Keratinocyte (primary cell): ENCODE data around the gene SMU1. TPM values are rescaled to one million over a fixed set of nuclear protein-coding genes. Genes with fewer than 3 reads are reported as not detected.

Experiments
- DNase-seq: peaks from one replicate; pipeline ENCODE4 v3.0.0-alpha.2; 2011; ENCODE audit warnings: low read depth, missing footprints, low spot score
- FAIRE-seq: peaks from 2 replicates; lab custom pipeline; 2011; peaks lifted over from hg19 to GRCh38; lab: Jason Lieb, UNC
- H2AFZ ChIP-seq: 2 replicates; pipeline ENCODE4 v1.6.0; 2012; ENCODE audit warnings: low read length, control low read depth, inconsistent platforms; ENCODE audit not compliant: control insufficient read depth
- H3K27ac ChIP-seq: 2 replicates; pipeline ENCODE4 v1.5.1; 2011; ENCODE audit warnings: low read length; ENCODE audit not compliant: control insufficient read depth, insufficient read depth
- H3K27me3 ChIP-seq: 3 replicates; pipeline ENCODE4 v1.6.0; 2011; ENCODE audit warnings: low read length; ENCODE audit not compliant: control insufficient read depth, insufficient read depth; ENCODE audit errors: extremely low read depth
- H3K36me3 ChIP-seq, 2 experiments: 2 replicates in 1 of 2; 3 replicates in 1 of 2; pipeline ENCODE4 v1.5.1; 2011; ENCODE audit warnings: low read length in 2 of 2, mild to moderate bottlenecking in 1 of 2; ENCODE audit not compliant: control insufficient read depth in 2 of 2, insufficient read depth in 2 of 2; ENCODE audit errors: extremely low read depth in 1 of 2
- H3K4me1 ChIP-seq: 3 replicates; pipeline ENCODE4 v1.5.1; 2011; ENCODE audit warnings: low read length; ENCODE audit not compliant: control insufficient read depth, insufficient read depth; ENCODE audit errors: extremely low read depth
- H3K4me2 ChIP-seq: 3 replicates; pipeline ENCODE4 v1.6.0; 2011; ENCODE audit warnings: low read depth, low read length; ENCODE audit not compliant: control insufficient read depth, insufficient read depth; ENCODE audit errors: extremely low read depth
- H3K4me3 ChIP-seq, 3 experiments: fragments of 200-600 bp in 1 of 3; sonication (generic) in 1 of 3; 2 replicates in 2 of 3; 3 replicates in 1 of 3; pipeline ENCODE4 v1.5.1; 2011 to 2016; ENCODE audit warnings: low read length in 3 of 3, mild to moderate bottlenecking in 3 of 3, control low read depth in 2 of 3, inconsistent platforms in 1 of 3, low read depth in 1 of 3, mixed read lengths in 1 of 3, mixed run types in 1 of 3, moderate library complexity in 1 of 3; ENCODE audit not compliant: control insufficient read depth in 2 of 3, insufficient read depth in 2 of 3; ENCODE audit errors: extremely low read depth in 1 of 3
- H3K79me2 ChIP-seq: 2 replicates; pipeline ENCODE4 v1.6.0; 2012; ENCODE audit warnings: low read length; ENCODE audit not compliant: control insufficient read depth, insufficient read depth
- H3K9ac ChIP-seq: 3 replicates; pipeline ENCODE4 v1.6.0; 2011; ENCODE audit warnings: low read length; ENCODE audit not compliant: control insufficient read depth, insufficient read depth; ENCODE audit errors: extremely low read depth
- H3K9me1 ChIP-seq: 3 replicates; pipeline ENCODE4 v1.6.0; 2011; ENCODE audit warnings: low read length; ENCODE audit not compliant: control insufficient read depth, insufficient read depth; ENCODE audit errors: extremely low read depth
- H3K9me3 ChIP-seq: 2 replicates; pipeline ENCODE4 v1.5.1; 2012; ENCODE audit warnings: low read depth, low read length; ENCODE audit not compliant: control insufficient read depth
- H4K20me1 ChIP-seq: 3 replicates; pipeline ENCODE4 v1.6.0; 2011; ENCODE audit warnings: low read length; ENCODE audit not compliant: control insufficient read depth, insufficient read depth; ENCODE audit errors: extremely low read depth
- EZH2 ChIP-seq: IDR thresholded peaks from one replicate; pipeline ENCODE4 v1.6.1; 2012; ENCODE audit warnings: inconsistent platforms, mild to moderate bottlenecking, low read length, moderate library complexity
- dilution Hi-C: fragments of 300-500 bp; cut with MboI; formaldehyde crosslinking; loops from one replicate; pipeline ENCODE4 v1.7.0; 2020; ENCODE audit warnings: low sequenced_read_pairs; ENCODE audit not compliant: extremely low pct_ligation_motif_present
- polyA plus RNA-seq, 5 experiments: library from polyadenylated mRNA; depleted of rRNA in 3 of 5; stranded (reverse) in 3 of 5; stranded (forward) in 1 of 5; unstranded in 1 of 5; fragments of >200 nt; gene quantifications; 1 replicate in 1 of 5; 2 replicates in 3 of 5; 3 replicates in 1 of 5; pipeline versions ENCODE4 v1.2.1 to v1.2.3, GENCODE V29; 2011 to 2012; ENCODE audit warnings: missing spikeins in 2 of 5, low read depth in 1 of 5, low replicate concordance in 1 of 5
- TF ChIP-seq, protein P1 (sequence below), 3 experiments: IDR thresholded peaks in 1 of 3; conservative IDR thresholded peaks in 1 of 3; optimal IDR thresholded peaks in 1 of 3; 2 replicates in 2 of 3; 3 replicates in 1 of 3; pipeline versions ENCODE3 to v1.5.1; 2011; ENCODE audit warnings: low read length in 3 of 3, mild to moderate bottlenecking in 3 of 3, moderate library complexity in 2 of 3, control low read depth in 1 of 3, inconsistent platforms in 1 of 3; ENCODE audit not compliant: insufficient read depth in 2 of 3; ENCODE audit errors: extremely low read depth in 1 of 3

The SMU1 gene
- polyA plus RNA-seq, 1 donor (not counting 4 experiments of a cell fraction or from before 2014, with no cell fraction given): 20.3 TPM

DNA sequence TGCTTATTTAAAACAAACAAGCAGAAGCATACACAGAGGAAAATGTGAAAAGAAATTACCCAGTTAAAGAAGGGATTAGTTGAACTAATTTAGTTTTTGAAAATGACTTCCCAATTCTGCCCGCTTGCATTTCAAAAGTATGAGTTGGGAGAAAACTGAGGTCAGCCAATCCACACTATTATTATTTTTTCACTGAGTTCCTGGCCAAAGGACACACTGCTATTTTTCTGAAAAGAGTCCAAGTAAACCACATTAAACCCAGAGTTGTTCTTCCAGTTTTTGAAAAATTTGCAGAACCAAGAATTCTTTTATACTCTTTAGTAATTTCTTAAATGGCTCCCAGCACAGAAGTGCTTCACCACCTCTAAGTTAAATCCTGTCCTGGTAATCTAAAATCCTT lies 7.5 kb downstream of the SMU1 start:
- H3K36me3 ChIP-seq: peaks cover 24 to 29% of the 10 kb centered on the region in 2 experiments
- H3K79me2 ChIP-seq: peaks cover 29% of the 10 kb centered on the region
- no peak for DNase-seq
- H3K4me2 ChIP-seq: no peak overlapping the region
- H3K4me3 ChIP-seq: no peak overlapping the region
- H3K9me1 ChIP-seq: no peaks in the 10 kb centered on the region
- no peaks in the 10 kb centered on the region for H3K4me1 ChIP-seq
- H4K20me1 ChIP-seq: no peaks in the 10 kb centered on the region
- no peak overlapping the region for H3K9ac ChIP-seq
- H2AFZ ChIP-seq: no peak overlapping the region
- no peak for TF ChIP-seq EZH2
- TF ChIP-seq, protein P1, sequence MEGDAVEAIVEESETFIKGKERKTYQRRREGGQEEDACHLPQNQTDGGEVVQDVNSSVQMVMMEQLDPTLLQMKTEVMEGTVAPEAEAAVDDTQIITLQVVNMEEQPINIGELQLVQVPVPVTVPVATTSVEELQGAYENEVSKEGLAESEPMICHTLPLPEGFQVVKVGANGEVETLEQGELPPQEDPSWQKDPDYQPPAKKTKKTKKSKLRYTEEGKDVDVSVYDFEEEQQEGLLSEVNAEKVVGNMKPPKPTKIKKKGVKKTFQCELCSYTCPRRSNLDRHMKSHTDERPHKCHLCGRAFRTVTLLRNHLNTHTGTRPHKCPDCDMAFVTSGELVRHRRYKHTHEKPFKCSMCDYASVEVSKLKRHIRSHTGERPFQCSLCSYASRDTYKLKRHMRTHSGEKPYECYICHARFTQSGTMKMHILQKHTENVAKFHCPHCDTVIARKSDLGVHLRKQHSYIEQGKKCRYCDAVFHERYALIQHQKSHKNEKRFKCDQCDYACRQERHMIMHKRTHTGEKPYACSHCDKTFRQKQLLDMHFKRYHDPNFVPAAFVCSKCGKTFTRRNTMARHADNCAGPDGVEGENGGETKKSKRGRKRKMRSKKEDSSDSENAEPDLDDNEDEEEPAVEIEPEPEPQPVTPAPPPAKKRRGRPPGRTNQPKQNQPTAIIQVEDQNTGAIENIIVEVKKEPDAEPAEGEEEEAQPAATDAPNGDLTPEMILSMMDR (optimal IDR thresholded peaks at IDR 0.05 in 1 of 3, IDR thresholded peaks at IDR 0.05 in 1 of 3, conservative IDR thresholded peaks at IDR 0.05 in 1 of 3; ENCODE audit: extremely low read depth in 1 of 3, insufficient read depth in 2 of 3, low read length in 3 of 3): no peak
- dilution Hi-C loops: no loop called here
- no peaks in the 10 kb centered on the region for H3K27me3 ChIP-seq
- FAIRE-seq: no peak
- no peak overlapping the region for H3K27ac ChIP-seq
- no peaks in the 10 kb centered on the region for H3K9me3 ChIP-seq

DNA sequence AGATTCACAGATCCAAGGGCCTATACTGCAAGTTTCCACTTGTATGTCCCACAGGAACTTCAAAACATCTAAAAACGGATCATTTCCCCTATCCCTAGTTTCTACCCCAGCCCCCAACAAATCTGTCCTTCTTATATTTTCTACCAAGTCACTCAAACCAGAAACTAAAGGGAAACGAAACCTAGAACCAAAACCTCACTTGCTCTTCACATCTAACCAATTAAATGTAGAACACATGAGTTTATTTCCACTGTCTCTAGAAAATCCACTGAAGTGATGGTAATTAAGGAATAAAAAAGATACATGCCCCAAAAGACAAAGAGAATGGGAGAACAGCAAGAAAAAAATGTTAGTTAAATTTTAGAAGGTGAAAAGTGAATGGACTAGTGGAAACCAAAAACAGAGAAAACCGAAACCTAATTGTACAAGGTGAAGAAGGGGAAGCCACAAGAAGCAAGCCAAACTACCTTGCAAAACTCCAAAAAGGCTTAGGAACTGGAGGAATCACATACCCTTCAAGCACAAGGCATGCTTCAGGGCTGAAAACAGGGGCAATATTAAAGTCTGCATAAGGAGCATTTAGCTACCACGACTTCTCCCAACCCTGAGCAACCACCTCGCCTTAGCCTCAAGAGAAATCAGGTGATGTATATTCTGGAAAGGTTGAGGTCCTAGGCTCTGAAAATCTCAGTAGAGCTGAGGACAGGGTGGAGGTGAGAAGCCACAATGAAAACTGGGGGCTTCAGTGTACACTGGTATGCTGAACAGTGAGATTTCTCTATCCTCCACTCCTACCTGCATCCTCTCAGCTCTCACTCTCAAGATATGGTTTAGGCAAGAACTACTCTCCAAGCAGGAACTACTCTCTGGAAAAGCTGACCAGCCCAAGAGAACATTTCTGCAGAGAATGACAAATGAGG lies 11.1 kb downstream of the SMU1 start:
- Histone ChIP-seq H3K4me3 (no peak overlapping the region), H3K36me3 (peaks cover 28 to 29% of the 10 kb centered on the region in 2 experiments), H3K9ac (no peak overlapping the region), H3K27ac (no peak overlapping the region), H2AFZ (no peak overlapping the region), H3K79me2 (peaks cover 6% of the 10 kb centered on the region), H3K4me2 (no peak overlapping the region), H4K20me1 (no peaks in the 10 kb centered on the region), H3K4me1 (no peaks in the 10 kb centered on the region), H3K27me3 (no peaks in the 10 kb centered on the region), H3K9me3 (no peaks in the 10 kb centered on the region), H3K9me1 (no peaks in the 10 kb centered on the region)
- no peak for DNase-seq
- TF ChIP-seq, protein P1 (optimal IDR thresholded peaks at IDR 0.05 in 1 of 3, IDR thresholded peaks at IDR 0.05 in 1 of 3, conservative IDR thresholded peaks at IDR 0.05 in 1 of 3; ENCODE audit: extremely low read depth in 1 of 3, insufficient read depth in 2 of 3, low read length in 3 of 3): no peak
- no peak for TF ChIP-seq EZH2
- FAIRE-seq: no peak
- dilution Hi-C loops: no loop called here
